Lung (tissue), 12 donors: ENCODE results near the gene EIF5. TPM values are rescaled to one million over a fixed set of nuclear protein-coding genes. Genes with fewer than 3 reads are reported as not detected.
A peak's percentile ranks its signal among the peaks of the same experiment; 100 is the strongest.

Experiments used
- ATAC-seq: fragments of 200-7000 bp; cut with Tn5 transposase; one replicate; pipeline ENCODE4 v1.9.1; 2020; ENCODE audit warnings: moderate number of reproducible peaks; ENCODE audit not compliant: insufficient read depth, low FRiP score
- DNase-seq, 3 donors: peaks; one replicate each; pipeline ENCODE4 v3.0.0-alpha.2; 2013 to 2017
- H3K27ac ChIP-seq, 2 donors: one replicate each; pipeline ENCODE4 v1.5.1; 2013; ENCODE audit warnings: mild to moderate bottlenecking in 2 of 2, moderate library complexity in 2 of 2, control low read depth in 1 of 2, inconsistent platforms in 1 of 2, low read depth in 1 of 2, low read length in 1 of 2
- H3K27me3 ChIP-seq, 3 donors: one replicate each; pipeline ENCODE4 v1.5.1; 2013; ENCODE audit warnings: low read length in 2 of 3; ENCODE audit not compliant: control insufficient read depth in 3 of 3, insufficient read depth in 3 of 3
- H3K36me3 ChIP-seq, 4 donors: one replicate each; pipeline ENCODE4 v1.5.1; 2013; ENCODE audit warnings: low read length in 4 of 4, mild to moderate bottlenecking in 1 of 4, moderate library complexity in 1 of 4; ENCODE audit not compliant: control insufficient read depth in 4 of 4, insufficient read depth in 4 of 4
- H3K4me1 ChIP-seq, 5 donors: one replicate each; pipeline ENCODE4 v1.5.1; 2013; ENCODE audit warnings: low read length in 5 of 5, mild to moderate bottlenecking in 2 of 5, moderate library complexity in 1 of 5; ENCODE audit not compliant: control insufficient read depth in 5 of 5, insufficient read depth in 5 of 5
- H3K4me3 ChIP-seq: one replicate; pipeline ENCODE4 v1.5.1; 2013; ENCODE audit warnings: mild to moderate bottlenecking, control low read depth, moderate library complexity
- H3K9ac ChIP-seq, 2 donors: one replicate each; pipeline ENCODE4 v1.5.1; 2013; ENCODE audit warnings: low read length in 2 of 2, control low read depth in 1 of 2; ENCODE audit not compliant: insufficient read depth in 1 of 2
- H3K9me3 ChIP-seq, 4 donors: one replicate each; pipeline ENCODE4 v1.5.1; 2013; ENCODE audit warnings: low read length in 3 of 4, mild to moderate bottlenecking in 1 of 4, moderate library complexity in 1 of 4; ENCODE audit not compliant: control insufficient read depth in 4 of 4, insufficient read depth in 3 of 4
- WGBS, 2 donors: extraction: QIAGEN DNeasy Blood & Tissue Kit; methylation state at CpG; one replicate each; pipeline ENCODE4 v1.1.7; 2013; 5-methylcytosine and 5-hydroxymethylcytosine counted together
- polyA plus RNA-seq, 2 donors: library from polyadenylated mRNA; stranded (reverse); fragments of 200-250 nt; gene quantifications; one replicate each; pipeline ENCODE4 v1.2.1, GENCODE V29; 2013
- total RNA-seq, 2 donors: library from RNA; depleted of rRNA in 1 of 2; stranded (reverse); fragments of >200 nt in 1 of 2; gene quantifications; one replicate each; pipeline ENCODE4 v1.2.1, GENCODE V29; 2014 to 2021
- TF ChIP-seq, protein P1 (sequence below): IDR thresholded peaks from 2 replicates; pipeline ENCODE4 v1.5.1; 2012; ENCODE audit warnings: mild to moderate bottlenecking; ENCODE audit errors: control extremely low read depth, extremely low read depth
- donor health status: control.
- donor health status: control.
- donor health status: Bipolar disorder and iron deficiency.
- donor health status: healthy.
- donor health status: DM: yes; HTN: yes; CAD: no.

EIF5 gene
- total and polyA plus RNA-seq, 4 donors, result 50.4 to 255 (median 161) TPM

DNA sequence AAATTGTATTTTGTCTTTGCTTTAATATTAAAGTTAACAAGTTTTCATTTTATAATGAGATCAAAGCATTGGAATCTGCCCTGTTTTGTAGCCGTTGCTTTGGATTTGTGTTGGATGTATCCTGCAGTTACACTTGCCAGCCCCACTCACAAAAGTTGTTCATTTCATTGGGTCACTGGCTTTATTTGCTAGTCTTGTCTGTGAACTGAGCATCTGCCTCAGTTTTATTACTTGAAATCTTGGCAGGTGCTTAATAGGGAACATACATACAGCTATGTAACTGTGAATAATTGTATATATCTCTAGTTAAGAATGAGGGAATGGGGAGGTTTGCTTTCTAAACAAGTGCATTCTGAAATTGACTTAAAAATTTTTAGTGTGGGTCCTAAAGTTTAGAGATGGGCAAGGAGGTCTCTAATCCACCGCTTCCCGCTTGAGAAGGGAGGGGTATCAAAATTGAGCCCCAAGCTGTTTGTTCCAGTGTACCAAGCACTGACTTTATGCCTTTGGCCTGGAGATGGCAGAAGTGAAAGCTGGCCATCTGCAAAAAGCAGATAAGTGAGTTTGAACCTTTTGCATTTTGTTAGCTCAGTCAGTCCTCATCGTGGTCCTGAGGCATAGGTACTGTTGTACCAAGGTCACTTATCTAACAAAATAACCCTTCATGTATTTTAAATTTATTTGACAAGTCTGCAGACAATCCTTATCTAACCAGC is 9.3 kb downstream of the EIF5 start:
- DNase-seq (no peak), ATAC-seq (no peak)
- WGBS, 2 donors, result 88 to 91% methylated on average over 4 of the region's 4 CpGs
- peak overlapping the region in 1 of 2 donors; percentile 26 for H3K27ac ChIP-seq
- TF ChIP-seq, protein P1, sequence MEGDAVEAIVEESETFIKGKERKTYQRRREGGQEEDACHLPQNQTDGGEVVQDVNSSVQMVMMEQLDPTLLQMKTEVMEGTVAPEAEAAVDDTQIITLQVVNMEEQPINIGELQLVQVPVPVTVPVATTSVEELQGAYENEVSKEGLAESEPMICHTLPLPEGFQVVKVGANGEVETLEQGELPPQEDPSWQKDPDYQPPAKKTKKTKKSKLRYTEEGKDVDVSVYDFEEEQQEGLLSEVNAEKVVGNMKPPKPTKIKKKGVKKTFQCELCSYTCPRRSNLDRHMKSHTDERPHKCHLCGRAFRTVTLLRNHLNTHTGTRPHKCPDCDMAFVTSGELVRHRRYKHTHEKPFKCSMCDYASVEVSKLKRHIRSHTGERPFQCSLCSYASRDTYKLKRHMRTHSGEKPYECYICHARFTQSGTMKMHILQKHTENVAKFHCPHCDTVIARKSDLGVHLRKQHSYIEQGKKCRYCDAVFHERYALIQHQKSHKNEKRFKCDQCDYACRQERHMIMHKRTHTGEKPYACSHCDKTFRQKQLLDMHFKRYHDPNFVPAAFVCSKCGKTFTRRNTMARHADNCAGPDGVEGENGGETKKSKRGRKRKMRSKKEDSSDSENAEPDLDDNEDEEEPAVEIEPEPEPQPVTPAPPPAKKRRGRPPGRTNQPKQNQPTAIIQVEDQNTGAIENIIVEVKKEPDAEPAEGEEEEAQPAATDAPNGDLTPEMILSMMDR, result no peak
- H3K36me3 ChIP-seq, result peaks cover 35 to 52% (median 44%) of the 10 kb centered on the region in 4 donors
- no peaks in the 10 kb centered on the region for H3K4me1 ChIP-seq
- no peak overlapping the region for H3K4me3 ChIP-seq
- H3K9ac ChIP-seq, result no peak overlapping the region
- H3K27me3 ChIP-seq, result no peaks in the 10 kb centered on the region
- H3K9me3 ChIP-seq, result no peaks in the 10 kb centered on the region

DNA sequence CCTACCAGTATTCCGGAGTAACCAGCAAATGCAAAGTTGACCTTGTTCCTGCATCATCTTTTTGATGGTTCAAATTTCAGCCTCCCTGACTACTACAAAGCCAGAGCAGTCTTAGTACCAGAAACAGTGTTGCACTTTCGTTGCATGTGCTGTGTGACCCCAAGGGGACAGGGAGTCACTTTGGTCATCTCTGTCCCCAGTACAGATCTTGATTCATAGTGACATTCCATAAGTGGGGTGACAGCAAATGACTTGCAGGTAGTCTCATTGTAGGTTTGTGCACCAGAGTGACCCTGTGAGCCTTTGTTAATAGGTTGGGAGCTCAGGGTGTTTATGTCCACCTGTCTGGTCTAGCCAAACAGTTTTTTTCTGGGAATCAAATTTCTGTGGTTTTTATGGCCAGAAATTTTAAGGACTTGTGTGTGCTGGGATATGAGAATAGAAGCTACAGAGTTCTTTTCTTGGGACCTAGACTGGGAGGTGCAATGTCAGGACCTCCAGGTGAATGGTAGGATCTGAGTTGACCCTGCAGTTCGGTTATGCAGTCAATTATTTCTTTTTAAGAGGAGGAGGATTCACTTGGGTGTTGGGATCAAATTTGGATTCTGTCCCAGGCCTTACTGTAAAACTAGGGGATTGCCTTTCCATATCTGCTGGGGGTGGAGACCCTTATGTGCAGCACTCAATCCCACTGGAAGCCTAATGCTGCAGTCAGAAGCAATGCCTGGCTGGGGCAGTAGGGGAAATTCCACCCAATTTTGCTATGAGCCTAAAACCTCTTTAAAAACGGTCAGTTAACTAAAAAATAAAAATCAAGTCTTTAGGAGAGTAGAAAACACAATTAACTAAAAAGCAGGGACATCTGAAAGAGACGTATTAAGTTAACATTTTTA is 10.1 kb downstream of the EIF5 start:
- no peaks in the 10 kb centered on the region for H3K9me3 ChIP-seq
- H3K27me3 ChIP-seq, result no peaks in the 10 kb centered on the region
- TF ChIP-seq, protein P1, result no peak
- H3K9ac ChIP-seq, result no peak overlapping the region
- ATAC-seq (no peak), DNase-seq (no peak)
- peaks cover 31 to 44% (median 36%) of the 10 kb centered on the region in 4 donors for H3K36me3 ChIP-seq
- 87 to 93% methylated on average over 5 of the region's 5 CpGs for WGBS, 2 donors
- H3K27ac ChIP-seq, result no peak overlapping the region
- H3K4me1 ChIP-seq, result no peaks in the 10 kb centered on the region
- H3K4me3 ChIP-seq, result no peak overlapping the region

DNA sequence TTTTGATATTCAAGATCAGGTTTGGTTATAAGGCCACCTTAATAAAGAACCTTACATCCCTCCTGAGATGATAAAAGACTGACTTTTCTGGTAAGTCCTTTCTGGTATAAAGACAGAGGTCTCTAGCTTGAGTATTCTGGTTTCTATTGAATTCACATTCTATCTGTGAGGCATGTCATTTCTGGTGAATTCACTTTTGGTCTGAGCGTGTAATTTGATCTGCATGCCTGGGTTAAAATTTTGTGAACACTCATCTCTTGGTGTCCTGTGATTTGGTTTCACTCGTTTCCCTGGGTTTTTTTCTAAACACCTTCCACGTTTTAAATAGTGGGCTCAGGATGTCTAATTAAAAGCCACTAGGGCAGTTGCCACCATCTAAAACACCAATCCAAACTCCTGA is 12.2 kb downstream of the EIF5 start:
- Histone ChIP-seq H3K36me3 (peaks cover 11 to 25% (median 17%) of the 10 kb centered on the region in 4 donors), H3K27ac (no peak overlapping the region), H3K27me3 (no peaks in the 10 kb centered on the region), H3K4me3 (no peak overlapping the region), H3K9ac (no peak overlapping the region), H3K4me1 (no peaks in the 10 kb centered on the region), H3K9me3 (no peaks in the 10 kb centered on the region)
- ATAC-seq (peak; percentile 25), DNase-seq (no peak)
- WGBS, 2 donors, result 51 to 54% methylated on average over 3 of the region's 3 CpGs
- TF ChIP-seq, protein P1, result no peak
